ENCODE measurements around the gene FBXO9. TPM values are rescaled to one million over a fixed set of nuclear protein-coding genes. Genes with fewer than 3 reads are reported as not detected.
A peak's percentile ranks its signal among the peaks of the same experiment; 100 is the strongest.
"Not testable (repeated sequence)": the region's sequence is repeated elsewhere in the genome, so short reads cannot be mapped to it uniquely, and the experiment has no call there.

FBXO9 gene
- polyA plus RNA-seq, 3 donors, result 47.7 to 105 (median 61.5) TPM

DNA sequence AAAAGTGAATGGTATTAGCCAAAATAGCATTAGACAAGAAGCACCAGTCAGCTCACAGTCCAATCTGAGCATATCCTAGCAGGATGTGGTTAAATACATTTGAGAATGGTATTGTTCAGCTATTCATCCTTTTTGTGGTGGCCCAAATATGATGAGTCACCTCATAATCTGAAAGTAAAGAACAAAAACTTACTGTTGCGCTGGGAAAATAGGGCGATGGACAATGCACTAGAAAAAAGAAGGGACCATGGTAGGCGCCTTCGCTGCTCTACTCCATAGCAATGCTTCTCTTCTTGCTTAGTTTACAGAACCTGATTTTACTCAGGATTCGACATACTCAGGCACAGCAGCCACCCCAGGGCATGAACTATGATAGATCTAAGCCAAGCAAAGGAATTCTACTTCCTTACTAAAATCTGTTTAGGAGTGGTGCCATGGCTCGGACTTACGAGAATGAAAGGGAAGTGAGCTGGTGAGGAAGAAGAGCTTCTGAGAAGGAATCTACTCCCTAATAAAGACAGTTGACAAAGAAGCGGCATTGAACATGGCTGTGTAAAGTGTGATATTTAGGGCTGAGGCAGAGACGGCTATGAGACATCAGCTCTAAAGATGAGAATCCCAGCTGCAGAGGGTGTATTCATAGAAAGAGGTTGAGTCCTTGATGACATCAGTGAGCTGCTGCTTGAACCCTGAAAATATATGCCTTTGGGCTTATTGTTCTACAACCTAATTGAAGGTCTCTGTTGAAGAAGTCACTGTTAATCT, 16.6 kb upstream of the FBXO9 start:
- peaks cover 9 to 11% of the 10 kb centered on the region in 2 donors for H3K4me1 ChIP-seq (ENCODE audit: control insufficient read depth in 1 of 2, insufficient read depth in 2 of 2, low read length in 2 of 2)
- H3K27me3 Mint-ChIP-seq (ENCODE audit: low read depth in 3 of 3), result peaks cover 3 to 6% (median 5%) of the 10 kb centered on the region in 3 donors
- peaks cover 29% of the 10 kb centered on the region for H4K20me1 ChIP-seq (ENCODE audit: insufficient read depth, low read length)
- H3K79me2 ChIP-seq (ENCODE audit: insufficient read depth, low read length), result no peaks in the 10 kb centered on the region
- H3K27me3 ChIP-seq (ENCODE audit: control insufficient read depth in 2 of 2, insufficient read depth in 2 of 2, low read length in 2 of 2), result no peaks in the 10 kb centered on the region
- peaks cover 18% of the 10 kb centered on the region for H3K4me1 Mint-ChIP-seq
- H3K4me2 ChIP-seq (replicated peaks; ENCODE audit: extremely low read depth, low read length, poor library complexity, severe bottlenecking), result peak overlapping the region; percentile 58
- peak in 1 of 3 donors; percentile 8 for DNase-seq
- peak overlapping the region; percentile 69 to 78 for H3K4me3 Mint-ChIP-seq
- peak overlapping the region; percentile 45 for H2AFZ ChIP-seq (ENCODE audit: insufficient read depth, low read depth, low read length, poor library complexity, severe bottlenecking)
- no peak overlapping the region for H3K9ac ChIP-seq (ENCODE audit: insufficient read depth, low read length, poor library complexity, severe bottlenecking)
- TF ChIP-seq, protein P1, sequence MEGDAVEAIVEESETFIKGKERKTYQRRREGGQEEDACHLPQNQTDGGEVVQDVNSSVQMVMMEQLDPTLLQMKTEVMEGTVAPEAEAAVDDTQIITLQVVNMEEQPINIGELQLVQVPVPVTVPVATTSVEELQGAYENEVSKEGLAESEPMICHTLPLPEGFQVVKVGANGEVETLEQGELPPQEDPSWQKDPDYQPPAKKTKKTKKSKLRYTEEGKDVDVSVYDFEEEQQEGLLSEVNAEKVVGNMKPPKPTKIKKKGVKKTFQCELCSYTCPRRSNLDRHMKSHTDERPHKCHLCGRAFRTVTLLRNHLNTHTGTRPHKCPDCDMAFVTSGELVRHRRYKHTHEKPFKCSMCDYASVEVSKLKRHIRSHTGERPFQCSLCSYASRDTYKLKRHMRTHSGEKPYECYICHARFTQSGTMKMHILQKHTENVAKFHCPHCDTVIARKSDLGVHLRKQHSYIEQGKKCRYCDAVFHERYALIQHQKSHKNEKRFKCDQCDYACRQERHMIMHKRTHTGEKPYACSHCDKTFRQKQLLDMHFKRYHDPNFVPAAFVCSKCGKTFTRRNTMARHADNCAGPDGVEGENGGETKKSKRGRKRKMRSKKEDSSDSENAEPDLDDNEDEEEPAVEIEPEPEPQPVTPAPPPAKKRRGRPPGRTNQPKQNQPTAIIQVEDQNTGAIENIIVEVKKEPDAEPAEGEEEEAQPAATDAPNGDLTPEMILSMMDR (IDR thresholded peaks at IDR 0.05), result no peak
- H3K4me3 ChIP-seq (replicated peaks in 1 of 3; ENCODE audit: low read depth in 2 of 3, low read length in 3 of 3), result peak overlapping the region; percentile 13 to 67 (median 37)
- H3K9me3 ChIP-seq (replicated peaks in 1 of 2; ENCODE audit: control insufficient read depth in 1 of 2, insufficient read depth in 1 of 2, low read length in 2 of 2), result no peaks in the 10 kb centered on the region
- intact Hi-C loops (cut with micrococcal nuclease), result no loop called here
- H3K27ac ChIP-seq (ENCODE audit: low read depth in 1 of 2, low read length in 2 of 2), result no peak overlapping the region
- H3K36me3 ChIP-seq (replicated peaks in 1 of 2; ENCODE audit: control insufficient read depth in 1 of 2, insufficient read depth in 2 of 2, low read length in 2 of 2), result peaks cover 0 to 13% of the 10 kb centered on the region in 2 donors
- H3K27ac Mint-ChIP-seq, result peak overlapping the region in 5 of 7 donors; percentile 33 to 75 (median 60)
- H3K9me3 Mint-ChIP-seq, result peaks cover 0 to 7% (median 0%) of the 10 kb centered on the region in 7 donors
- peaks cover 26 to 31% of the 10 kb centered on the region in 2 donors for H3K36me3 Mint-ChIP-seq
- 63% methylated on average over 1 of the region's 9 CpGs for WGBS (ENCODE audit: insufficient coverage)

DNA sequence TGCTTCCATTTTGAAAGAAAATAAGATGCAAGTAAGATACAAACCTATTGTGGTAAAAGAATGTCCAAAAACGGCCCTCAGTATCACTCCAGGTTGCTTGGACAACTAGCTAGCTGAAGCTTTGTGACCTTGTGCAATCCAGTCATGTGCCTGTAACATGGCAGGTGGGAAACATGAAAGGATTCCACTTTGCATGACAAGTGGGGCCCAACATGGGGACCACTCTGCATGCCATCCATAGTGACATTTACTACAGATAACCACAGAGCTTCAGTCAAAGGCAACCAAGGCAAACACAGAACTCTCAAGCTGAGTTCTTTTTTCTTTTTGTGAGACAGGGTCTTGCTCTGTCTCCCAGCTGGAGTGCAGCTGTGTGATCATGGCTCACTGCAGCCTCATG, 15.8 kb upstream of the FBXO9 start:
- Histone ChIP-seq H3K9ac (ENCODE audit: insufficient read depth, low read length, poor library complexity, severe bottlenecking) (no peak overlapping the region), H4K20me1 (ENCODE audit: insufficient read depth, low read length) (peaks cover 33% of the 10 kb centered on the region), H3K27me3 (ENCODE audit: control insufficient read depth in 2 of 2, insufficient read depth in 2 of 2, low read length in 2 of 2) (no peaks in the 10 kb centered on the region), H3K4me3 (replicated peaks in 1 of 3; ENCODE audit: low read depth in 2 of 3, low read length in 3 of 3) (no peak overlapping the region), H2AFZ (ENCODE audit: insufficient read depth, low read depth, low read length, poor library complexity, severe bottlenecking) (no peak overlapping the region), H3K4me2 (replicated peaks; ENCODE audit: extremely low read depth, low read length, poor library complexity, severe bottlenecking) (no peak overlapping the region), H3K4me1 (ENCODE audit: control insufficient read depth in 1 of 2, insufficient read depth in 2 of 2, low read length in 2 of 2) (peaks cover 9 to 11% of the 10 kb centered on the region in 2 donors), H3K79me2 (ENCODE audit: insufficient read depth, low read length) (no peaks in the 10 kb centered on the region), H3K27ac (ENCODE audit: low read depth in 1 of 2, low read length in 2 of 2) (no peak overlapping the region), H3K36me3 (replicated peaks in 1 of 2; ENCODE audit: control insufficient read depth in 1 of 2, insufficient read depth in 2 of 2, low read length in 2 of 2) (peaks cover 0 to 19% of the 10 kb centered on the region in 2 donors), H3K9me3 (replicated peaks in 1 of 2; ENCODE audit: control insufficient read depth in 1 of 2, insufficient read depth in 1 of 2, low read length in 2 of 2) (no peaks in the 10 kb centered on the region)
- intact Hi-C loops (cut with micrococcal nuclease), result no loop called here
- DNase-seq, result no peak
- no peak overlapping the region for H3K27ac Mint-ChIP-seq
- H3K27me3 Mint-ChIP-seq (ENCODE audit: low read depth in 3 of 3), result peaks cover 3 to 6% (median 5%) of the 10 kb centered on the region in 3 donors
- peaks cover 29 to 37% of the 10 kb centered on the region in 2 donors for H3K36me3 Mint-ChIP-seq
- WGBS (ENCODE audit: insufficient coverage), result 100% methylated on average over 1 of the region's 1 CpG
- no peak overlapping the region for H3K4me3 Mint-ChIP-seq
- peaks cover 18% of the 10 kb centered on the region for H3K4me1 Mint-ChIP-seq
- peaks cover 0 to 7% (median 0%) of the 10 kb centered on the region in 7 donors for H3K9me3 Mint-ChIP-seq
- TF ChIP-seq, protein P1 (IDR thresholded peaks at IDR 0.05), result no peak

DNA sequence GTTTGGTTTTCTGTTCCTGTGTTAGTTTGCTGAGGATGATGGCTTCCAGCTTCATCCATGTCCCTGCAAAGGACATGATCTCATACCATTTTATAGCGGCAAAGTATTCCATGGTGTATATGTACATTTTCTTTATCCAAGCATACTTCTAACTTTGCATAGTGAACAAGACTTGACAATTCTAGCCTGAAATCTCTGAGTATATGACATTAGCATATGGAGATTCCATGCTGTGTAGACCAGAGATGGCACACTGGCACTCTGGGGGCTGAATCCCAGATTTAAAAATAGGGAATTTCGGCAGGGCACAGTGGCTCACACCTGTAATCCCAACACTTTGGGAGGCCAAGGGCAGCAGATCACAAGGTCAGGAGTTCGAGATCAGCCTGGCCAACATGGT, 13.1 kb upstream of the FBXO9 start:
- H2AFZ ChIP-seq (ENCODE audit: insufficient read depth, low read depth, low read length, poor library complexity, severe bottlenecking); H3K27ac ChIP-seq (ENCODE audit: low read depth in 1 of 2, low read length in 2 of 2); H3K4me2 ChIP-seq (replicated peaks; ENCODE audit: extremely low read depth, low read length, poor library complexity, severe bottlenecking); DNase-seq; H3K9me3 ChIP-seq (replicated peaks in 1 of 2; ENCODE audit: control insufficient read depth in 1 of 2, insufficient read depth in 1 of 2, low read length in 2 of 2); H3K4me3 ChIP-seq (replicated peaks in 1 of 3; ENCODE audit: low read depth in 2 of 3, low read length in 3 of 3); H3K9ac ChIP-seq (ENCODE audit: insufficient read depth, low read length, poor library complexity, severe bottlenecking); H3K9me3 Mint-ChIP-seq; H3K27me3 Mint-ChIP-seq (ENCODE audit: low read depth in 3 of 3); intact Hi-C loops (cut with micrococcal nuclease); H3K27me3 ChIP-seq (ENCODE audit: control insufficient read depth in 2 of 2, insufficient read depth in 2 of 2, low read length in 2 of 2); H3K79me2 ChIP-seq (ENCODE audit: insufficient read depth, low read length); H3K4me3 Mint-ChIP-seq: not testable (repeated sequence)
- H3K27ac Mint-ChIP-seq, result peak overlapping the region in 1 of 7 donors; percentile 30
- WGBS (ENCODE audit: insufficient coverage), result 100% methylated on average over 1 of the region's 3 CpGs
- Histone ChIP-seq H3K36me3 (replicated peaks in 1 of 2; ENCODE audit: control insufficient read depth in 1 of 2, insufficient read depth in 2 of 2, low read length in 2 of 2) (peaks cover 0 to 25% of the 10 kb centered on the region in 2 donors), H3K4me1 (ENCODE audit: control insufficient read depth in 1 of 2, insufficient read depth in 2 of 2, low read length in 2 of 2) (peaks cover 9 to 11% of the 10 kb centered on the region in 2 donors), H4K20me1 (ENCODE audit: insufficient read depth, low read length) (peaks cover 36% of the 10 kb centered on the region)
- H3K4me1 Mint-ChIP-seq, result peaks cover 27% of the 10 kb centered on the region
- peaks cover 31 to 36% of the 10 kb centered on the region in 2 donors for H3K36me3 Mint-ChIP-seq

All from CD14-positive monocyte (primary cell).